GM23248 (cell line): ENCODE measurements around the gene KIF6. TPM values are rescaled to one million over a fixed set of nuclear protein-coding genes. Genes with fewer than 3 reads are reported as not detected.

ENCODE experiments used
- DNase-seq: peaks from one replicate; pipeline ENCODE4 v3.0.0-alpha.2; 2015
- H2AFZ ChIP-seq: fragments of 200-600 bp; sonication (generic); 2 replicates; pipeline ENCODE4 v1.6.1; 2016; ENCODE audit warnings: antibody characterized with exemption
- H3F3A ChIP-seq: fragments of 200-600 bp; sonication (generic); 2 replicates; pipeline ENCODE4 v1.6.1; 2016; ENCODE audit warnings: mild to moderate bottlenecking, antibody characterized with exemption, mixed run types; ENCODE audit not compliant: insufficient read depth
- H3K27ac ChIP-seq: fragments of 200-600 bp; sonication (generic); 2 replicates; pipeline ENCODE4 v1.5.1; 2016; ENCODE audit warnings: mild to moderate bottlenecking
- H3K27me3 ChIP-seq: fragments of 200-600 bp; sonication (generic); replicated peaks from 2 replicates; pipeline ENCODE4 v1.6.1; 2016; ENCODE audit warnings: mild to moderate bottlenecking; ENCODE audit not compliant: insufficient read depth
- H3K36me3 ChIP-seq: fragments of 200-600 bp; sonication (generic); 2 replicates; pipeline ENCODE4 v1.6.1; 2016; ENCODE audit warnings: low read depth, mild to moderate bottlenecking
- H3K4me1 ChIP-seq: fragments of 200-600 bp; sonication (generic); 2 replicates; pipeline ENCODE4 v1.6.1; 2016; ENCODE audit warnings: mild to moderate bottlenecking; ENCODE audit not compliant: insufficient read depth
- H3K4me2 ChIP-seq: fragments of 200-600 bp; sonication (generic); one replicate; pipeline ENCODE4 v1.6.1; 2016; ENCODE audit warnings: mild to moderate bottlenecking; ENCODE audit not compliant: unreplicated experiment
- H3K4me3 ChIP-seq: fragments of 200-600 bp; sonication (generic); 2 replicates; pipeline ENCODE4 v1.5.1; 2016; ENCODE audit warnings: mild to moderate bottlenecking
- H3K79me2 ChIP-seq: fragments of 200-600 bp; sonication (generic); 2 replicates; pipeline ENCODE4 v1.6.1; 2016; ENCODE audit warnings: mild to moderate bottlenecking; ENCODE audit not compliant: insufficient read depth
- H3K9ac ChIP-seq: fragments of 200-600 bp; sonication (generic); 2 replicates; pipeline ENCODE4 v1.6.1; 2016; ENCODE audit warnings: mild to moderate bottlenecking
- H3K9me2 ChIP-seq: fragments of 200-600 bp; sonication (generic); 2 replicates; pipeline ENCODE4 v1.6.1; 2016; ENCODE audit warnings: mixed run types, mild to moderate bottlenecking, moderate library complexity; ENCODE audit not compliant: insufficient read depth
- H3K9me3 ChIP-seq: fragments of 200-600 bp; sonication (generic); one replicate; pipeline ENCODE4 v1.6.1; 2017; ENCODE audit warnings: low read depth
- H4K20me1 ChIP-seq: fragments of 200-600 bp; sonication (generic); 2 replicates; pipeline ENCODE4 v1.6.0; 2016; ENCODE audit not compliant: insufficient read depth
- EZH2 ChIP-seq: fragments of 200-600 bp; sonication (generic); IDR thresholded peaks from 2 replicates; pipeline ENCODE4 v1.6.1; 2018; ENCODE audit warnings: antibody characterized with exemption, mild to moderate bottlenecking; ENCODE audit not compliant: insufficient read depth, poor library complexity, severe bottlenecking
- EZH2phosphoT487 ChIP-seq: fragments of 200-600 bp; sonication (generic); IDR thresholded peaks from 2 replicates; pipeline ENCODE4 v1.6.1; 2018; ENCODE audit warnings: antibody characterized with exemption, moderate library complexity, mild to moderate bottlenecking, low read depth; ENCODE audit not compliant: insufficient read depth
- WGBS, 2 experiments: methylation state at CpG; one replicate each; pipeline ENCODE4 v1.1.6; 2015 to 2017; ENCODE audit warnings: low lambda C conversion rate in 2 of 2, low coverage in 1 of 2; ENCODE audit errors: missing lambda C conversion rate in 2 of 2; 5-methylcytosine and 5-hydroxymethylcytosine counted together
- in situ Hi-C: fragments of 300-500 bp; cut with MboI; formaldehyde crosslinking; loops from 2 replicates; pipeline ENCODE4 v1.15.0; 2020
- polyA plus RNA-seq: library from polyadenylated mRNA; unstranded; fragments of >200 nt; fragmentation: Nextera tagmentation; extraction: Ambion mirVana; gene quantifications from 2 replicates; pipeline ENCODE4 v1.2.1, GENCODE V29; 2016
- total RNA-seq: library from RNA; depleted of rRNA; stranded (reverse); fragments of >200 nt; shearing (Covaris generic); gene quantifications from 2 replicates; pipeline ENCODE4 v1.2.3, GENCODE V29; 2014

Gene KIF6
- total and polyA plus RNA-seq, 2 experiments from 2014 or later, result 0.22 to 0.91 TPM

DNA sequence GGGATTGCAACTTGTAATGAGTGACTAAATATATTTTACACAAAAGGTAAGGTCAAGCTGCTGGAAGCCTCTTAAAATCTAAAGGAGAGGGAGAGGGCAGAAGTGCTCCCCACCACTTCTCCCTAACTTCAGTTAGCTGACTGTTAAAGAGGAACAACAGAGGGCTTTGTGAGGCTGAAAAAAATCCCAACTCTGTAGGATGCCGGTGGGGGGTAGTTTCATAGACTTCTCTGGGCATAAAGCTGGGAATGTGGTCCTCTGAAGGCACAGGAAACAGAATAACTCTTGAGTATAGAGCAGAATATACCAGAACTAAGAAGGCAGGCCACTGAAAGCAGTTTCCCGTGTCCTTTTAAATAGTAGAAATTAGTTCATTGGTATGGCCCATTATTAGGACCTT, 71.6 kb downstream of the KIF6 start:
- in situ Hi-C loops, result no loop called here
- TF ChIP-seq EZH2phosphoT487 (no peak), EZH2 (no peak)
- H3K79me2 ChIP-seq, result no peaks in the 10 kb centered on the region
- H3K4me2 ChIP-seq, result no peak overlapping the region
- H3K4me3 ChIP-seq, result no peak overlapping the region
- 63 to 71% methylated on average over 2 of the region's 2 CpGs for WGBS, 2 experiments
- no peaks in the 10 kb centered on the region for H4K20me1 ChIP-seq
- no peaks in the 10 kb centered on the region for H3K9me3 ChIP-seq
- H3F3A ChIP-seq, result no peaks in the 10 kb centered on the region
- H3K36me3 ChIP-seq, result no peaks in the 10 kb centered on the region
- H3K4me1 ChIP-seq, result no peaks in the 10 kb centered on the region
- no peak for DNase-seq
- no peak overlapping the region for H3K9ac ChIP-seq
- H3K9me2 ChIP-seq, result no peaks in the 10 kb centered on the region
- no peak overlapping the region for H3K27ac ChIP-seq
- no peaks in the 10 kb centered on the region for H3K27me3 ChIP-seq
- no peak overlapping the region for H2AFZ ChIP-seq

DNA sequence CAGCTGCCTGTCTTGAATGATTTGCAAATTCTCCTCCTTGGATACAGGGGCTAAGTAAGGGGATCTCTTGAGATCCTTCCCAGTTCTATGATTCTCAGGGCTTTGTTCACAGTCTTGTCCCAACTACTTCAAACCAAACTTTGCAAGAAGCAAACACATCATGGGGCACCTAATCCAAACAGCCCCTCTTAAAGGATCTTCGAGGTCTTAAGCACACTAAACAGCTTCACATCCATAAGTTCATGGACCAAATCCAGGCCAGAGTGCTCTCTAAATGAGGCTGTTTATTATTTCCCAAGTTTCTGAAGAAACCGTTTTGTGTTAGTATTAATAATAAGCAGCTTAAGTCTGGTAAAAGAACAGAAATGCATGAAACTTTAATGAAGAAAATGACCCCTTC, 75.2 kb downstream of the KIF6 start:
- no peaks in the 10 kb centered on the region for H3K9me2 ChIP-seq
- no peaks in the 10 kb centered on the region for H3F3A ChIP-seq
- H3K79me2 ChIP-seq, result no peaks in the 10 kb centered on the region
- H3K9me3 ChIP-seq, result no peaks in the 10 kb centered on the region
- H3K4me3 ChIP-seq, result no peak overlapping the region
- no peak overlapping the region for H2AFZ ChIP-seq
- in situ Hi-C loops, result no loop called here
- no peak overlapping the region for H3K27ac ChIP-seq
- no peaks in the 10 kb centered on the region for H3K27me3 ChIP-seq
- no peaks in the 10 kb centered on the region for H3K4me1 ChIP-seq
- H3K9ac ChIP-seq, result no peak overlapping the region
- no peaks in the 10 kb centered on the region for H4K20me1 ChIP-seq
- H3K4me2 ChIP-seq, result no peak overlapping the region
- no peaks in the 10 kb centered on the region for H3K36me3 ChIP-seq
- TF ChIP-seq EZH2phosphoT487 (no peak), EZH2 (no peak)
- DNase-seq, result no peak
- 36 to 37% methylated on average over 2 of the region's 2 CpGs for WGBS, 2 experiments

DNA sequence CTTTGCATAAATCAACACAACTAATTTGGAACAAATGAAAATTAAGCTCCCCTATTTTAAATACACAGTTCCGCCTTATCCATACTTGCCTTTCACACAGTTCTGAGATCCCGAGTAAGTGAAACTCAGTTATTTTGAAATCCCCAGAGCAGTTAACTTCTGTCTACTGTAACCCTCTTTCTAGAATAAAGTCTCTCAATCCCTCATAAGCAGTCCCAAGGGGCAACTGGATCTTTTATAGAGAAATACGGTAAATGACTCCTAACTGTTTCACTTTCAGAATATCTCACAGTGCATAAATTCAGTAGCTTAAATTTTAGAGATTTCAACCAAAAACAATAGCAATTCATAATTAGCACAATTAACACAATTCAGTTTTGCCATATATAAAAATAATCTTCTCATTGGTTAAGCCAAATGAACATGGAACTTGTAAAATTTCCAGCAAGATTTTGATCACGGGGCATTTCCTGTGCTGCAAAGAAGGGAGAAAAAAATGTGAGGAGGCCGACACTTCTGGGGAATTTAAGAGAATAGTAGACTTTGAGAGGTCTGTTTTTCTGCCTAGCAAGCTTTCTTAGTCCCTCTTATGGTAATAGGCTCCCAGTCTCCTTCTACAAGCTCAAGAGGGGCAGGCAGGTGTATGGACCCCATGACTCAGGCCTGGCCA, 78.3 kb downstream of the KIF6 start:
- H3K4me2 ChIP-seq, result no peak overlapping the region

DNA sequence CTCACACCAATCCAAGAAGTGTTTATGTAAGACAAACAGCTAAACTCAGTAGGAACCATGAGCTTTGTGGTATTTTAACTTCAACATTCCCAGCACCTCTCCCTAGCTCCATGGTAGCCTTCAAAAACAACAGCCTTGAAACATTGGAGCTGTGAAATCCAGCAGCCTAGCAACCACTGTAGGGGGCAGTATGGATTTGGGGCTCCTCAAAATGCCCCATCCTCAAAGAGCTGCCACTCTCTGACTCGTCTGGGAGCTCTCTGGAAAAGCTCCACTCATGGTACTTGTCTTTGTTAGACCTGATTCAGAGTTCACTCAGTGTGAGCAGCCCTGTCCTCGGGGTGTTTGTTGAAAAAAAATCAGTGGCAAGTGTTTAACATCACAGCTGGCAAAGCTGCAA, 82.9 kb downstream of the KIF6 start:
- 43 to 60% methylated on average over 2 of the region's 2 CpGs for WGBS, 2 experiments
- H3K9me2 ChIP-seq, result no peaks in the 10 kb centered on the region
- no peak for DNase-seq

More for the DNA sequence above, 78.3 kb downstream of the KIF6 start:
- Histone ChIP-seq H3K79me2 (no peaks in the 10 kb centered on the region), H3K4me1 (no peaks in the 10 kb centered on the region), H3K9me2 (no peaks in the 10 kb centered on the region), H3K9me3 (no peaks in the 10 kb centered on the region), H4K20me1 (no peaks in the 10 kb centered on the region), H3K27ac (no peak overlapping the region), H3K9ac (no peak overlapping the region), H2AFZ (no peak overlapping the region), H3K27me3 (no peaks in the 10 kb centered on the region), H3K4me3 (no peak overlapping the region), H3F3A (no peaks in the 10 kb centered on the region), H3K36me3 (no peaks in the 10 kb centered on the region)
- in situ Hi-C loops, result no loop called here
- WGBS, 2 experiments, result 93 to 98% methylated on average over 5 of the region's 5 CpGs
- TF ChIP-seq EZH2 (no peak), EZH2phosphoT487 (no peak)
- no peak for DNase-seq

More for the DNA sequence above, 82.9 kb downstream of the KIF6 start:
- Histone ChIP-seq H2AFZ (no peak overlapping the region), H3K9me3 (no peaks in the 10 kb centered on the region), H3K4me3 (no peak overlapping the region), H3K4me2 (no peak overlapping the region), H3F3A (no peaks in the 10 kb centered on the region), H3K79me2 (no peaks in the 10 kb centered on the region), H3K27ac (no peak overlapping the region), H4K20me1 (no peaks in the 10 kb centered on the region), H3K36me3 (no peaks in the 10 kb centered on the region), H3K9ac (no peak overlapping the region), H3K27me3 (no peaks in the 10 kb centered on the region), H3K4me1 (no peaks in the 10 kb centered on the region)
- in situ Hi-C loops, result no loop called here
- TF ChIP-seq EZH2phosphoT487 (no peak), EZH2 (no peak)
